ENCODE data around the gene SLFN5. TPM values are rescaled to one million over a fixed set of nuclear protein-coding genes. Genes with fewer than 3 reads are reported as not detected.
A peak's percentile ranks its signal among the peaks of the same experiment; 100 is the strongest.

SLFN5 gene
- total and polyA plus RNA-seq, 2 of the 4 experiments (the other 2 are of a cell fraction) = 13.0 to 48.9 TPM

- ChIA-PET POLR2A (ENCODE audit: unreplicated experiment) (no interaction called here), CTCF (no interaction called here)
- H4K20me1 ChIP-seq (ENCODE audit: insufficient read depth, low read length) = no peaks in the 10 kb centered on the region
- no peak overlapping the region for H3K4ac ChIP-seq (ENCODE audit: low read depth, low read length)
- H3K27ac ChIP-seq (ENCODE audit: insufficient read depth, low read length) = no peak overlapping the region
- no peaks in the 10 kb centered on the region for H3K79me1 ChIP-seq (ENCODE audit: low read depth in 1 of 2, low read length in 2 of 2)
- H3K36me3 ChIP-seq (ENCODE audit: control insufficient read depth, insufficient read depth, low read length) = no peaks in the 10 kb centered on the region
- H4K8ac ChIP-seq (ENCODE audit: low read depth in 2 of 2, low read length in 2 of 2) = no peak overlapping the region
- no peaks in the 10 kb centered on the region for H3K4me1 ChIP-seq (ENCODE audit: control insufficient read depth, insufficient read depth, low read length)
- H4K5ac ChIP-seq (ENCODE audit: low read depth, low read length) = no peak overlapping the region
- intact Hi-C loops (cut with micrococcal nuclease) (no loop called here), dilution Hi-C loops (cut with HindIII; ENCODE audit: low sequenced_read_pairs, unreplicated experiment) (no loop called here), in situ Hi-C loops (cut with MboI; ENCODE audit: low sequenced_read_pairs) (no loop called here)
- no peak overlapping the region for H2BK20ac ChIP-seq (ENCODE audit: low read depth, low read length)
- H3K4me2 ChIP-seq (ENCODE audit: low read depth, low read length) = no peak overlapping the region
- H3K9me1 ChIP-seq (ENCODE audit: insufficient read depth, low read length) = no peaks in the 10 kb centered on the region
- H2AK5ac ChIP-seq (ENCODE audit: low read depth, low read length) = no peak overlapping the region
- no TSS peak for BruUV-seq (replicated peaks)
- H2AK9ac ChIP-seq (replicated peaks; ENCODE audit: low read depth, low read length, poor library complexity) = no peak overlapping the region
- no peak for TF ChIP-seq MXI1 (IDR thresholded peaks at IDR 0.05; ENCODE audit: borderline replicate concordance, low read depth, low read length)
- TF ChIP-seq MAFK (IDR thresholded peaks at IDR 0.05; ENCODE audit: low read depth, low read length) = peak; percentile 25; the same call in 1 of the 2 replicates
- ATAC-seq (ENCODE audit: low read depth) (no peak), DNase-seq (no peak)
- H3K4me3 ChIP-seq (ENCODE audit: insufficient read depth, low read depth, low read length) = no peak overlapping the region
- no peak overlapping the region for H3K9ac ChIP-seq (ENCODE audit: low read depth, low read length)
- H2AFZ ChIP-seq (replicated peaks; ENCODE audit: low read length, poor library complexity) = no peak overlapping the region
- no peak overlapping the region for H3K14ac ChIP-seq (replicated peaks; ENCODE audit: low read depth, low read length)
- H2BK15ac ChIP-seq (ENCODE audit: low read depth, low read length) = no peak overlapping the region
- WGBS, 2 experiments (ENCODE audit: extremely low coverage in 2 of 2, insufficient read length in 1 of 2) = no CpG with 5 or more reads among the region's 1 CpG
- no peak overlapping the region for H4K91ac ChIP-seq (ENCODE audit: insufficient read depth, low read depth, low read length)
- no peak overlapping the region for H3K56ac ChIP-seq (ENCODE audit: extremely low read depth, insufficient read depth, low read length)
- no peak overlapping the region for H2BK5ac ChIP-seq (ENCODE audit: low read depth, low read length, poor library complexity, severe bottlenecking)
- peaks cover 3% of the 10 kb centered on the region; the same call in 1 of the 2 replicates for H3K9me3 ChIP-seq (ENCODE audit: control insufficient read depth, insufficient read depth, low read length)
- no peak overlapping the region for H2BK120ac ChIP-seq (ENCODE audit: low read depth, low read length)
- H3K27me3 ChIP-seq (ENCODE audit: control insufficient read depth, insufficient read depth, low read length) = no peaks in the 10 kb centered on the region; the same call in 1 of the 2 replicates
- no peak overlapping the region for H3K23ac ChIP-seq (ENCODE audit: low read depth, low read length)
- no peak overlapping the region for H3K18ac ChIP-seq (ENCODE audit: low read depth, low read length)
Measured at GRCh38 chr17:35224436-35224835, 18.4 kb upstream of the SLFN5 start.
